Pancreas (tissue), 10 donors: Measurements from ENCODE around the gene MCM10. TPM values are rescaled to one million over a fixed set of nuclear protein-coding genes. Genes with fewer than 3 reads are reported as not detected.

ENCODE experiments used
- ATAC-seq, 4 donors: fragments of 200-7000 bp; cut with Tn5 transposase; one replicate each; pipeline versions ENCODE4 v1.8.0 to v1.9.1; 2020; ENCODE audit warnings: mild to moderate bottlenecking in 4 of 4, moderate library complexity in 4 of 4
- DNase-seq, 6 donors: peaks; one replicate each; pipeline ENCODE4 v3.0.0-alpha.2; 2020
- FAIRE-seq: peaks from 2 replicates; lab custom pipeline; 2012; peaks lifted over from hg19 to GRCh38; lab: Jason Lieb, UNC
- H3K27ac ChIP-seq, 4 donors: fragments of 200-600 bp; sonication (generic); 1 replicate in 3 of 4; 2 replicates in 1 of 4; pipeline versions ENCODE4 v1.5.0 to v1.8.0; 2020
- H3K27me3 ChIP-seq, 4 donors: fragments of 200-600 bp; one replicate each; pipeline ENCODE4 v1.8.0; 2021
- H3K36me3 ChIP-seq, 3 donors: fragments of 200-600 bp; sonication (generic) in 1 of 3; one replicate each; pipeline versions ENCODE4 v1.5.0 to v1.8.0; 2020 to 2021
- H3K4me1 ChIP-seq, 3 donors: fragments of 200-600 bp; one replicate each; pipeline ENCODE4 v1.8.0; 2021
- H3K4me3 ChIP-seq, 4 donors: fragments of 200-600 bp; sonication (generic) in 2 of 4; one replicate each; pipeline versions ENCODE4 v1.5.0 to v1.8.0; 2020 to 2021
- H3K9me3 ChIP-seq, 4 donors: fragments of 200-600 bp; one replicate each; pipeline ENCODE4 v1.8.0; 2021
- CTCF ChIP-seq, 4 donors: fragments of 200-600 bp; sonication (generic) in 3 of 4; IDR thresholded peaks; one replicate each; pipeline versions ENCODE4 v1.5.0 to v1.8.0; 2021; ENCODE audit warnings: antibody characterized with exemption in 4 of 4
- WGBS, 2 donors: extraction: QIAGEN DNeasy Blood & Tissue Kit; methylation state at CpG; one replicate each; pipeline ENCODE4 v1.1.7; 2013; 5-methylcytosine and 5-hydroxymethylcytosine counted together
- intact Hi-C, 3 donors: fragments of 100-400 bp; cut with DNase I; formaldehyde crosslinking; loops; one replicate each; pipeline versions ENCODE4 v1.11.1 to v1.14.2; 2022
- polyA plus RNA-seq, 2 donors: library from polyadenylated mRNA; stranded (reverse); fragments of 200-250 nt; gene quantifications; one replicate each; pipeline ENCODE4 v1.2.3, GENCODE V29; 2013
- total RNA-seq, 6 donors: library from RNA; stranded (reverse); fragmentation: NEBNext Ultra II Directional in 4 of 6; extraction: Animal tissue kit (Norgen Biotek cat#: 25700) in 4 of 6; gene quantifications; one replicate each; pipeline versions ENCODE4 v1.2.1 to v1.2.4, GENCODE V29; 2021 to 2023
- donor health status: healthy with polysubstance abuse.
- donor health status: DM: no; HTN: no; CAD: no; lungs with moderate emphysema.
- donor health status: DM: no; HTN: no; CAD: no.
- donor health status: control.
- donor health status: control.
- donor health status: Bipolar disorder and iron deficiency.
- donor health status: DM: yes; HTN: yes; CAD: no.
- donor health status: DM: no; HTN: no; CAD: no.
- donor health status: DM: no; HTN: no; CAD: no.
- donor health status: DM: yes; HTN: yes; CAD: no.

Gene MCM10
- total and polyA plus RNA-seq, 8 donors, result 0.05 to 0.35 (median 0.28) TPM; not detected in 1

- H3K27me3 ChIP-seq, result no peaks in the 10 kb centered on the region
- H3K4me3 ChIP-seq, result no peak overlapping the region
- intact Hi-C loops, result no loop called here
- no peak for TF ChIP-seq CTCF (IDR thresholded peaks at IDR 0.05)
- no peaks in the 10 kb centered on the region for H3K9me3 ChIP-seq
- peaks cover 0 to 42% (median 11%) of the 10 kb centered on the region in 3 donors for H3K36me3 ChIP-seq
- DNase-seq, result no peak
- no peaks in the 10 kb centered on the region for H3K4me1 ChIP-seq
- FAIRE-seq, result no peak
- 93 to 94% methylated on average over 2 of the region's 2 CpGs for WGBS, 2 donors
- no peak for ATAC-seq
- no peak overlapping the region for H3K27ac ChIP-seq
These were observed 21.7 kb upstream of the MCM10 start for GRCh38 chr10:13139676-13140075.

- WGBS, 2 donors, result 80 to 88% methylated on average over 4 of the region's 4 CpGs
- intact Hi-C loops, result no loop called here
- FAIRE-seq (no peak), ATAC-seq (no peak), DNase-seq (no peak)
- TF ChIP-seq CTCF (IDR thresholded peaks at IDR 0.05), result no peak
- no peak overlapping the region for H3K27ac ChIP-seq
- H3K4me1 ChIP-seq, result no peaks in the 10 kb centered on the region
- no peaks in the 10 kb centered on the region for H3K9me3 ChIP-seq
- H3K36me3 ChIP-seq, result peaks cover 0 to 32% (median 4%) of the 10 kb centered on the region in 3 donors
- no peaks in the 10 kb centered on the region for H3K27me3 ChIP-seq
- no peak overlapping the region for H3K4me3 ChIP-seq
These were observed 20.6 kb upstream of the MCM10 start for GRCh38 chr10:13140627-13141190.

- FAIRE-seq, result no peak
- Histone ChIP-seq H3K4me1 (no peaks in the 10 kb centered on the region), H3K36me3 (peaks cover 0 to 14% (median 0%) of the 10 kb centered on the region in 3 donors), H3K4me3 (no peak overlapping the region), H3K27ac (no peak overlapping the region), H3K27me3 (no peaks in the 10 kb centered on the region), H3K9me3 (no peaks in the 10 kb centered on the region)
- 96 to 100% methylated on average over 1 of the region's 1 CpG for WGBS, 2 donors
- DNase-seq, result no peak
- ATAC-seq, result no peak
- TF ChIP-seq CTCF (IDR thresholded peaks at IDR 0.05), result no peak
- intact Hi-C loops, result no loop called here
These were observed 17.6 kb upstream of the MCM10 start for GRCh38 chr10:13143766-13144165.

GRCh38 chr10:13144814-13145213 is 16.5 kb upstream of the MCM10 start:
- H3K27ac ChIP-seq, result no peak overlapping the region
- H3K36me3 ChIP-seq, result peaks cover 0 to 14% (median 0%) of the 10 kb centered on the region in 3 donors
- no peaks in the 10 kb centered on the region for H3K9me3 ChIP-seq
- intact Hi-C loops, result no loop called here
- no peak for TF ChIP-seq CTCF (IDR thresholded peaks at IDR 0.05)
- WGBS, 2 donors, result 96 to 99% methylated on average over 3 of the region's 3 CpGs
- H3K4me1 ChIP-seq, result no peaks in the 10 kb centered on the region
- FAIRE-seq, result no peak
- no peak for DNase-seq
- no peak for ATAC-seq
- H3K4me3 ChIP-seq, result no peak overlapping the region
- no peaks in the 10 kb centered on the region for H3K27me3 ChIP-seq

GRCh38 chr10:13146379-13146778 is 15.0 kb upstream of the MCM10 start:
- FAIRE-seq, result no peak
- no peak for ATAC-seq
- no peaks in the 10 kb centered on the region for H3K9me3 ChIP-seq
- intact Hi-C loops, result no loop called here
- H3K4me1 ChIP-seq, result no peaks in the 10 kb centered on the region
- H3K36me3 ChIP-seq, result peaks cover 0 to 3% (median 0%) of the 10 kb centered on the region in 3 donors
- no peak overlapping the region for H3K4me3 ChIP-seq
- no peak overlapping the region for H3K27ac ChIP-seq
- H3K27me3 ChIP-seq, result no peaks in the 10 kb centered on the region
- WGBS, 2 donors, result 88% methylated on average over 1 of the region's 1 CpG
- no peak for TF ChIP-seq CTCF (IDR thresholded peaks at IDR 0.05)
- no peak for DNase-seq
